ENCODE results near the gene GAR1.
"Not testable (repeated sequence)": the region's sequence is repeated elsewhere in the genome, so short reads cannot be mapped to it uniquely, and the experiment has no call there.

The GAR1 gene

GRCh38 chr4:109847896-109848442 is 32.4 kb downstream of the GAR1 start, which contains the start of gene LRIT3:
TSS of gene LRIT3 (plus strand) at chr4:109848107. CDS start at chr4:109848202, 95 bp downstream.
- no peak for DNase-seq

GRCh38 chr4:109848501-109848900 is 32.9 kb downstream of the GAR1 start:
- DNase-seq: no peak

- no peak for DNase-seq
Observed at GRCh38 chr4:109850601-109851000, 35.0 kb downstream of the GAR1 start.

GRCh38 chr4:109859426-109860300 is 44.1 kb downstream of the GAR1 start:
- not testable (repeated sequence) for DNase-seq

- DNase-seq: no peak
Observed at GRCh38 chr4:109861271-109861670, 45.7 kb downstream of the GAR1 start.

- no peak for DNase-seq
Observed at GRCh38 chr4:109861916-109862511, 46.5 kb downstream of the GAR1 start.

GRCh38 chr4:109864134-109864533 is 48.6 kb downstream of the GAR1 start:
- DNase-seq: no peak

- DNase-seq: no peak
Observed at GRCh38 chr4:109870061-109870460, 54.5 kb downstream of the GAR1 start.

- no peak for DNase-seq
Observed at GRCh38 chr4:109872065-109872464, 56.5 kb downstream of the GAR1 start.

GRCh38 chr4:109872950-109873656 is 57.5 kb downstream of the GAR1 start:
- no peak for DNase-seq

- DNase-seq: no peak
Observed at GRCh38 chr4:109873791-109874514, 58.4 kb downstream of the GAR1 start.

All from NCI-H1417 treated with DMSO at 0.1 percent for 48 hours (cell line).